ENCODE results near the gene EIF2B2. TPM values are rescaled to one million over a fixed set of nuclear protein-coding genes. Genes with fewer than 3 reads are reported as not detected.

Gene EIF2B2
- total and polyA plus RNA-seq, 2 of the 13 experiments (the other 11 are each of a cell fraction or from before 2014, with no cell fraction given), result 54.4 to 78.6 TPM

- TF ChIP-seq DMTF1 (CRISPR knock-in tag; IDR thresholded peaks at IDR 0.05), result no peak
- TF ChIP-seq ZNF674 (CRISPR knock-in tag; IDR thresholded peaks at IDR 0.05; ENCODE audit: low read depth), result no peak
- TF ChIP-seq SETDB1 (CRISPR knock-in tag; IDR thresholded peaks at IDR 0.05; ENCODE audit: borderline replicate concordance), result no peak
- peak; percentile 99 for TF ChIP-seq NFYB (CRISPR knock-in tag; IDR thresholded peaks at IDR 0.05)
- peak; percentile 89 for TF ChIP-seq KDM2A (CRISPR knock-in tag; IDR thresholded peaks at IDR 0.05; ENCODE audit: borderline replicate concordance, low read depth)
- no peak for TF ChIP-seq TBP (CRISPR knock-in tag; IDR thresholded peaks at IDR 0.05)
- peak; percentile 56; the same call in 1 of the 2 replicates for TF ChIP-seq MED1 (CRISPR knock-in tag; IDR thresholded peaks at IDR 0.05)
- TF ChIP-seq ZNF713 (CRISPR knock-in tag; IDR thresholded peaks at IDR 0.05), result no peak
- TF ChIP-seq SIX4 (CRISPR knock-in tag; IDR thresholded peaks at IDR 0.05), result no peak; the same call in 1 of the 2 replicates
- no peak for TF ChIP-seq SNAPC2 (CRISPR knock-in tag; IDR thresholded peaks at IDR 0.05)
- no peak for TF ChIP-seq ZNF12 (CRISPR knock-in tag; IDR thresholded peaks at IDR 0.05)
- no peak for TF ChIP-seq SKIL (CRISPR knock-in tag; IDR thresholded peaks at IDR 0.05; ENCODE audit: borderline replicate concordance)
- TF ChIP-seq HBP1 (CRISPR knock-in tag; IDR thresholded peaks at IDR 0.05; ENCODE audit: low read depth), result peak; percentile 84; the same call in 1 of the 2 replicates
- TF ChIP-seq PITX1 (CRISPR knock-in tag; IDR thresholded peaks at IDR 0.05), result no peak
- TF ChIP-seq ZNF33B (CRISPR knock-in tag; IDR thresholded peaks at IDR 0.05), result no peak
- no peak for TF ChIP-seq ZNF512 (CRISPR knock-in tag; IDR thresholded peaks at IDR 0.05)
- TF ChIP-seq MBNL3 (CRISPR knock-in tag; conservative IDR thresholded peaks at IDR 0.05), result no peak
- no peak for TF ChIP-seq GATA4 (IDR thresholded peaks at IDR 0.05; ENCODE audit: borderline replicate concordance, low read depth)
- no peak for TF ChIP-seq ZNF160 (CRISPR knock-in tag; IDR thresholded peaks at IDR 0.05)
- 0 out of 2 replicates have a peak, but pooled peaks have one; percentile 29 for TF ChIP-seq GFI1 (CRISPR knock-in tag; IDR thresholded peaks at IDR 0.05; ENCODE audit: borderline replicate concordance)
- peak; percentile 35 for TF ChIP-seq NFKBIZ (CRISPR knock-in tag; IDR thresholded peaks at IDR 0.05)
- TF ChIP-seq CC2D1A (CRISPR knock-in tag; IDR thresholded peaks at IDR 0.05), result no peak
- TF ChIP-seq ZNF235 (CRISPR knock-in tag; IDR thresholded peaks at IDR 0.05; ENCODE audit: borderline replicate concordance), result no peak
Measured at GRCh38 chr14:75002392-75003249, at the start of gene EIF2B2 (continued).

Measured in HepG2 (cell line).